NCI-H2196 (cell line): Measurements from ENCODE around the gene ZNF354C.
"Not testable (repeated sequence)": the region's sequence is repeated elsewhere in the genome, so short reads cannot be mapped to it uniquely, and the experiment has no call there.

Experiments used
- DNase-seq: peaks from one replicate; lab custom pipeline; 2025; ENCODE audit not compliant: unreplicated experiment; lab: John Stamatoyannopoulos, UW

Gene ZNF354C

DNA sequence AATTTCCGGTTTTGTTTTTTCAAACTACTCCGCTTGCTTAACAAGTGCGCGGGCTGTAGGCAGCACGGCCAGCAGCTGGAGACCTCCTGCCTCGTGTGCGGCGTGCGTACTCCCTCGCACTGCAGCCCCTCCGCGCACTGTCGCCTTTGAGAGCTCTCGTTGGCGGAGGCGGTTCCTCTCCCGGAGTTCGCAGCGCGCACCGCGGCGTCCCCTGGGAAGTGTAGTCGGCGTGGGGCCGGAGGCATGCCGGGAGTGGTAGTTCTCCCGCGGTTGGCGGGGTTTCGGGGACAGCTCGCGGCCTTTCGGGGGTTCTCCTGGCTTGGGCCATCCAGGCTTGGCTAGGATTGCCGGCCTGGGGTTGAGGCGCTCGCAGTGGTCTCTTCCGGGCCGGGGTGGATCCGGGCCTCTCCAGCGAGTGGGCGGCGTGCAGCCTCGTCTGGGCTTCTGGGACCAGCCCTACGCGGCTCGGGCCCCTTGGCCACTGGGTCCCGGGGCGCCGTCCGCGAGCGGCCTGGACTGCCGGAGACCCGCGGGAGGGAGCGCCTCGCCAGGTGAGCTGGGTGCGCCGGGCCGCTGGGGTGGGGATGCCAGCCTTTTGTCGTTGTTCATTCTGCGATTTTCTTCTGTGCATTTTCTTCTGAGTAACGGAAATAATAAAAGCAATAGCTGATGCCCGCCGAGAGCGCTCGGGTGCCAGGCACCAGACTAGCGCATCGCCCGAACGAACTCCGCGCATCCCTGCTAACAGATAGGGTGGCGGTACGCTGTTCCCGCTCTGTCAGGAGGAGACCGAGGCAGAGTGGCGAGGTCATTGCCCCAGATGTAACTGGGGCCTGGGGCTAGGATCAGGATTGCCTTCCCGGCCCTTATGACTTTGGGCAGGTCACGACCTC is at the start of gene ZNF354C:
Gene ZNF354C (plus strand): TSS at position 258 of the 893 bp plus-strand sequence. CDS start 1,696 bp downstream, outside the sequence.
- no peak for DNase-seq

- DNase-seq: no peak
These were observed 36.5 kb upstream of the ZNF354C start, which contains the start of gene ZNF879 for GRCh38 chr5:179023528-179024189. ZNF879 (plus strand) TSS chr5:179023804; CDS start chr5:179025005, 1,201 bp downstream.

DNA sequence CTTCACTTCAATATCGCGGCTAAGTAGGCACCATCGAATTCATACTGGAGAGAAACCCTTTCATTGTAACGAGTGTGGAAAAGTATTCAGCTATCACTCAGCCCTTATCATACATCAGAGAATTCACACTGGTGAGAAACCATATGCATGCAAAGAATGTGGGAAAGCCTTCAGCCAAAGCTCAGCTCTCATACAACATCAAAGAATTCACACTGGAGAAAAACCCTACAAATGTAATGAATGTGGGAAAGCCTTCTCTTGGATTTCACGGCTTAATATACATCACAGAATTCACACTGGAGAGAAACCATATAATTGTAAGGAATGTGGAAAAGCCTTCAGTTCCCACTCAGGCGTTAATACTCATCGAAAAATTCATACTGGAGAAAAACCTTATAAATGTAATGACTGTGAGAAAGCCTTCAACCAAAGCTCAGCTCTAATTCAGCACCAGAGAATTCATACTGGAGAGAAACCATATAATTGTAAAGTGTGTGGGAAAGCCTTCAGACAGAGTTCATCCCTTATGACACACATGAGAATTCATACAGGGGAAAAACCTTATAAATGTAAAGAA is 27.1 kb upstream of the ZNF354C start:
- DNase-seq: no peak

DNA sequence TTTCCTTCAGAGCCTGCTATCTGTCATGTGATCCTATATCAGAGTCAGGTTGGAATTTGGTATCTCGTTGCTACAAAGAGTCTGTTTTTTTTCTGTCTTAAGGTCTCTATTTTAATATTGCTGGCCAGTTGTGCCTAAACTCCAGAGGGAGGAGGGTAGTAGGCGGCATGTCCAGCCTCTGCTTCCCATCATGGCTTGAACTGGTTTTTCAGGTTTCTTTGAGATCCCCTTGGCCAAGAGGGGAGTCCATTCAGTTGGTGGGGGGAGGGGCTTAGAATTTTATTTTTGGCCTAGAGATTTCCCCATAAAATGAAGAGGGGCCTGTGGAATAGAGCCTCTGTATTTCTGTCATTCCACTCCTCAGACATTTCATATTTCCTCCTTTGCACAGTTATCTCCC is 15.4 kb upstream of the ZNF354C start:
- DNase-seq: no peak

- DNase-seq: no peak
These were observed 8.4 kb upstream of the ZNF354C start for GRCh38 chr5:179051784-179052183.

DNA sequence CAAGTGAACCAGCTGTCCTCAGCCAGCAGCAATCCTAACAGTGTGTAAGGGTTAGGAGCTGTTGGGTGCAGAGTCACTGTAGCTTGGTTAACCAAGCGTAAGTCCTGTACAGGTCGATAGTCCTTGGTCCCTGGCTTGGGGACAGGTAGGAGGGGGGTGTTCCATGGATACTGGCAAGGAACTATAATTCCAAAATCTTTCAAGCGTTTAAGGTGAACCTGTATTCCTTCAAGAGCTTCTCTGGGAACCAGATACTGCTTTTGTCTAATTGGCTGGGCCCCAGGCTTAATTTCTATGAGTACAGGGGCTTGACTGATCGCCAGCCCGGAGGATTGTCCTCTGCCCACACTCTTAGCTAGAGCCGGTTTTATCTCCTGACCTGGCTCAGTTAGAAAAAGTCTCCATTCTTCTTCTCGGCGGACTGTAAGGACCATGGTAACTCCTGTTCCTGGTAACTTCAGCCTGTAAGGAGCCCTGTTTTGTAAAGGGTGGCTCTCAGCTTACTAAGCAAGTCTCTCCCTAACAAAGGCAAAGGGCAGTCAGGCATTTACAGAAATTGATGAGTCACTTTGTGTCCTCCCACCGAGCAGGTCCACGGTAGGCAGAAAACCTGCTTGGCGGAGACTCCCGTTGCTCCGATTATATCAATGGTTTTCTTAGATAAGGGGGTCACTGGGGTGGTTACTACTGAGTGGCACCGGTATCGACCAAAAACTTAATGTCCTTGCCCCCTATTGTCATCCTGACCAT is 6.0 kb upstream of the ZNF354C start:
- DNase-seq: no peak

GRCh38 chr5:179054876-179055275 is 5.3 kb upstream of the ZNF354C start:
- no peak for DNase-seq

GRCh38 chr5:179055436-179055835 is 4.7 kb upstream of the ZNF354C start:
- no peak for DNase-seq

DNA sequence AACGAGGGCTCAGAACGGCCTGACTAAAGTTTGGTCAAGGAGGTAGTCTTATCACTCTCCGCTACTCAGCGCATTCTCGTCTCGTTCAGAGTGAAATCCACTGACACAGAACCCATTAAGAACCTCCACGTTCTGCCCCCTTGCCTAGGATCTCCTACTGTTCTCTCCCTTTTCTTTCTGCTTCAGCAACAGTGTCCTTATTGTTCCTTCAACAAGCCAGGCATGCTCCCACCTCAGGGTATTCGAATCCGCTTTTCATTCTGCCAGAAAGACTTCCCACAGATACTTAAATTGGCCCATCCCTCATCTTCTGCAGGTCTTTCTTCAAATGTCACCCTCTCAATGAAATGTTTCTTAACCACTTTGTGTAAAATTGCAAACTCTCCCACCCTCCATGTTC is 4.3 kb upstream of the ZNF354C start:
- no peak for DNase-seq

- DNase-seq: no peak
These were observed 852 bp downstream of the ZNF354C start for GRCh38 chr5:179061025-179061424.

DNA sequence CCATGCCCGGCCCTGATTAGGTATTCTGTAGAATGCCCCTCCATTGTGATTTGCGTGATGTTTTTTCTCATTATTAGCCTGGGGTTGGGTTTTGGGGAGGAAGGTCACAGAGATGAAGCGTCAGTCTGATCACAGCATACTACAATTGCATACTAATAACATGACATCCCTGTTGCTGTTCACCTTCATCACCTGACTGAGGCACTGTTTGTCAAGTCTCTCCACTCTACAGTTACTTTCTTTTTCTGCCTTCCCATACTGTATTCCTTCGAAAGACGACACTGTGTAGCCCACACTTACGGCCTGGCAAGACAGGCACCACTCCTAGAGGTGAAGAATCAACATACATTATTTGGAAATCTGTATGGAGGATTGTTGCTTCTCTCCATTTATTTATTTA is 5.5 kb downstream of the ZNF354C start:
- DNase-seq: no peak

DNA sequence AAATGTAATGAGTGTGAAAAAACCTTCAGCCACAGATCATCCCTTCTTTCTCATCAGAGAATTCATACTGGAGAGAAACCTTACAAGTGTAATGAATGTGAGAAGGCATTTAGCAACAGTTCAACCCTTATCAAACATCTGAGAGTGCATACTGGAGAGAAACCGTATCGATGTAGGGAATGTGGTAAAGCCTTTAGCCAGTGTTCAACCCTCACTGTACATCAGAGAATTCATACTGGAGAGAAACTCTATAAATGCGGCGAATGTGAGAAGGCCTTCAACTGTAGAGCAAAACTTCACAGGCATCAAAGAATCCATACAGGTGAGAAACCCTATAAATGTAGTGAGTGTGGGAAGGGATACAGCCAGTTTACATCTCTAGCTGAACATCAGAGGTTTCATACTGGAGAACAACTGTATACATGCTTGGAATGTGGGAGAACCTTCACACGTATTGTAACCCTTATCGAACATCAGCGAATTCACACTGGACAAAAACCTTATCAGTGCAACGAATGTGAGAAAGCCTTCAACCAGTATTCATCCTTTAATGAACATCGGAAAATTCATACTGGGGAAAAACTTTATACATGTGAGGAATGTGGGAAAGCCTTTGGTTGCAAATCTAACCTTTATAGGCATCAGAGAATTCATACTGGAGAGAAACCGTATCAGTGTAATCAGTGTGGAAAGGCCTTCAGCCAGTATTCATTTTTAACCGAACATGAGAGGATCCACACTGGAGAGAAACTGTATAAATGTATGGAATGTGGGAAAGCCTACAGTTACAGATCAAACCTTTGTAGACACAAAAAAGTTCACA is 19.2 kb downstream of the ZNF354C start:
- no peak for DNase-seq

DNA sequence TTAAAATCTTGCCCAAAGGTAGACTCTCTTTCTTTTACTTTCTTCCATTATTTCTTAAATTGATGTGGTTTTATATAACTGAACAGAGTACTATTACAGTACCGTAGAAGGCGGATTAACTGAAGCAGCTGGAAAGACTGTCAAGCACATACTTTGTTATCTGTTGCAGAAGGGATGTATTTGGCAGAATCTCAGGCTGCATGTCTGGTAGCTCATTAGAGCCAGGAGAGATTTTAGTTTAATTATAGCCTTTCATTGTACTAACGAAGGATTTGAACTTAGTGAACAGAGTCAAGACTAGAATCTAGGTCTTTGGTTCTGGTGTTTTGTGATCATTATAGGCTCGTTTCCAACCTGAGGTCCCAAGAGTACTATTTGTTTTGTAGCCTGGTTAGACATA is 20.6 kb downstream of the ZNF354C start:
- no peak for DNase-seq

GRCh38 chr5:179089502-179089901 is 29.3 kb downstream of the ZNF354C start:
- no peak for DNase-seq

DNA sequence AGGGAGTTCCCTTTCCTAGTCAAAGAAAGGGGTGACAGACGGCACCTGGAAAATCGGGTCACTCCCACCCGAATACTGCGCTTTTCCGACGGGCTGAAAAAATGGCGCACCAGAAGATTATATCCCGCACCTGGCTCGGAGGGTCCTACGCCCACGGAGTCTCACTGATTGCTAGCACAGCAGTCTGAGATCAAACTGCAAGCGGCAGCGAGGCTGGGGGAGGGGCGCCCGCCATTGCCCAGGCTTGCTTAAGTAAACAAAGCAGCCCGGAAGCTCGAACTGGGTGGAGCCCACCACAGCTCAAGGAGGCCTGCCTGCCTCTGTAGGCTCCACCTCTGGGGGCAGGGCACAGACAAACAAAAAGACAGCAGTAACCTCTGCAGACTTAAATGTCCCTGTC is 41.1 kb downstream of the ZNF354C start:
- not testable (repeated sequence) for DNase-seq

DNA sequence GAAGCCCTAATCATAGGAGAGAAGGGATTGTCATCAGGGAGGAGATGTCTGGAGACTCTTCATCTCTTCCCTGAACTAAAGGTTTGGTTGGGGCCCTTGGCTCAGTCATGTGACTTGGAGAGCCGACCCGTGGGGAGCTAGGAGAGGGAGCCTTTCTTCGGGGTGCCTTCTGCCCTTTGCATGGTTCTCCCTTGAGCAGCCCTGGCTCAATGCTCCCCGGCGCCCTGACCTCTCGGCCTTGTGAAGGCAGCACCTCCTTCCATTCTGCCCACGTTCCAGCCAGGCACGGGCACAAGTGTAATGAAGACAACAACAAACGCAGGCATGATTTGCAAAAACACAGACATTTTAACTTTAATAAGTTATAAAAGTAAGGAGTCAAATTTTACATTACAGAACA is 50.4 kb downstream of the ZNF354C start:
- DNase-seq: no peak

GRCh38 chr5:179111267-179112207 is 51.4 kb downstream of the ZNF354C start:
- DNase-seq: no peak

GRCh38 chr5:179112469-179113142 is 52.4 kb downstream of the ZNF354C start:
- no peak for DNase-seq

- no peak for DNase-seq
These were observed 53.0 kb downstream of the ZNF354C start for GRCh38 chr5:179113143-179113530.
